SK-N-MC (cell line): ENCODE measurements around the gene ERP29.

Experiments used
- EZH2 ChIP-seq: fragments of 200-600 bp; sonication (generic); IDR thresholded peaks from one replicate; pipeline ENCODE4 v1.6.1; 2017; ENCODE audit warnings: antibody characterized with exemption
- POLR2AphosphoS5 ChIP-seq: IDR thresholded peaks from 2 replicates; pipeline ENCODE4 v1.6.1; 2012; ENCODE audit warnings: mild to moderate bottlenecking, low read depth, low read length, borderline replicate concordance

DNA sequence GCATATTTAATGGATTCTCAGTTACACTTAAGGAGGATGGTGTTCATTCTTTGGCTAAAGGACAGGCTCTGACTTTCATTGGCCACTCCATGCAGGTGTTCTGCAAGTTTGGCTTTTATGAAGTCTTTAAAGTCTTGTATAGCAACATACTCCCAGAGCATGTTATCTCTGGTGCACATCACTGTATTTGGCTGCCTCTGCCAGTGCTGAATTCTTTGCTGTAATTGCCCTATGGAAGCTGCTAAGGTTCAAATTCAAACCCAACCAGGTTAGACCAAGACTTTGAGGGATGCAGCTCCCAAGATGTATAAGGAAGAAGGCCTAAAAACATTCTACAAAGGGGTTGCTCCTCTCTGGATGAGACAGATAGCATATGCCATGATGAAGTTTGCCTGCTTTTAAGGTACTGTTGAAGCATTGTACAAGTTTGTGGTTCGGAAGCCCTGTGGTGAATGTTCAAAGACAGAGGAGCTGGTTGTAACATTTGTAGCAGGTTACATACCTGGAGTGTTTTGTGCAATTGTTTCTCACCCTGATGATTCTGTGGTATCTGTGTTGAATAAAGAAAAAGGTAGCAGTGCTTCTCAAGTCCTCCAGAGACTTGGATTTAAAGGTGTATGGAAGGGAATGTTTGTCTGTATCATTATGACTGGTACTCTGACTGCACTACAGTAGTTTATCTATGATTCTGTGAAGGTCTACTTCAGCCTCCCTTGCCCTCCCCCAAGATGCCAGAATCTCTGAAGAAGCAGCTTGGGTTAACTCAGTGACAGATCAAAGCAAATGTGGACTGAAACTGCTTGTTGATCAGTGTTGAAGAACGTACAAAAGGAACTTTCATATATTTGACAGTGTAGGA lies 19.7 kb upstream of the ERP29 start:
- no peak for TF ChIP-seq POLR2AphosphoS5
- TF ChIP-seq EZH2, result no peak
